HepG2 (cell line): ENCODE results near the gene SPTSSA. TPM values are rescaled to one million over a fixed set of nuclear protein-coding genes. Genes with fewer than 3 reads are reported as not detected.
A peak's percentile ranks its signal among the peaks of the same experiment; 100 is the strongest.

ENCODE experiments used
- BRD4 ChIP-seq: sonication (generic); formaldehyde crosslinking; IDR thresholded peaks from 2 replicates; pipeline ENCODE4 v1.4.0; 2020; ENCODE audit warnings: missing genetic modification reagents
- HDAC2 ChIP-seq: sonication (generic); formaldehyde crosslinking; IDR thresholded peaks from 2 replicates; pipeline ENCODE4 v1.4.0; 2020; ENCODE audit warnings: missing genetic modification reagents
- HMG20A ChIP-seq: IDR thresholded peaks from 2 replicates; pipeline ENCODE4 v1.6.1; 2016; ENCODE audit warnings: borderline replicate concordance
- HMGA1 ChIP-seq: sonication (generic); formaldehyde crosslinking; conservative IDR thresholded peaks from 2 replicates; pipeline ENCODE4 v1.4.0; 2020; ENCODE audit warnings: missing genetic modification reagents
- KDM3A ChIP-seq: IDR thresholded peaks from 2 replicates; pipeline ENCODE4 v1.6.1; 2018; ENCODE audit warnings: low read depth, missing compliant biosample characterization
- MEIS2 ChIP-seq: sonication (generic); formaldehyde crosslinking; IDR thresholded peaks from 2 replicates; pipeline ENCODE4 v1.9.0; 2021; ENCODE audit warnings: mild to moderate bottlenecking, missing genetic modification reagents
- MIXL1 ChIP-seq: IDR thresholded peaks from 2 replicates; pipeline ENCODE4 v1.6.1; 2016
- RXRB ChIP-seq: IDR thresholded peaks from 2 replicates; pipeline ENCODE4 v1.6.1; 2016; ENCODE audit warnings: borderline replicate concordance, missing genetic modification reagents, missing compliant biosample characterization
- SALL2 ChIP-seq: sonication (generic); formaldehyde crosslinking; IDR thresholded peaks from 2 replicates; pipeline ENCODE4 v1.8.1; 2023; ENCODE audit warnings: mild to moderate bottlenecking, missing genetic modification reagents, inconsistent platforms
- SMAD3 ChIP-seq: sonication (generic); formaldehyde crosslinking; IDR thresholded peaks from 2 replicates; pipeline ENCODE4 v1.4.0; 2020; ENCODE audit warnings: missing genetic modification reagents
- STAG1 ChIP-seq: sonication (generic); formaldehyde crosslinking; IDR thresholded peaks from 2 replicates; pipeline ENCODE4 v1.4.0; 2020; ENCODE audit warnings: missing genetic modification reagents
- TMF1 ChIP-seq: sonication (generic); formaldehyde crosslinking; IDR thresholded peaks from 2 replicates; pipeline ENCODE4 v1.8.1; 2022; ENCODE audit warnings: low read depth, missing genetic modification reagents
- ZBTB21 ChIP-seq: sonication (generic); formaldehyde crosslinking; IDR thresholded peaks from 2 replicates; pipeline ENCODE4 v1.4.0; 2020; ENCODE audit warnings: missing genetic modification reagents
- ZNF230 ChIP-seq: sonication (generic); formaldehyde crosslinking; IDR thresholded peaks from 2 replicates; pipeline ENCODE4 v1.4.0; 2020; ENCODE audit warnings: mild to moderate bottlenecking, missing genetic modification reagents
- ZNF251 ChIP-seq: sonication (generic); formaldehyde crosslinking; IDR thresholded peaks from 2 replicates; pipeline ENCODE4 v1.9.0; 2021; ENCODE audit warnings: mild to moderate bottlenecking, missing genetic modification reagents
- ZNF484 ChIP-seq: sonication (generic); formaldehyde crosslinking; IDR thresholded peaks from 2 replicates; pipeline ENCODE4 v1.5.1; 2020; ENCODE audit warnings: mild to moderate bottlenecking, low read depth, missing genetic modification reagents, borderline replicate concordance
- ZNF788 ChIP-seq: sonication (generic); formaldehyde crosslinking; IDR thresholded peaks from 2 replicates; pipeline ENCODE4 v1.5.0; 2020; ENCODE audit warnings: mild to moderate bottlenecking, missing genetic modification reagents, borderline replicate concordance
- ZNF816 ChIP-seq: sonication (generic); formaldehyde crosslinking; IDR thresholded peaks from 2 replicates; pipeline ENCODE4 v1.8.0; 2022; ENCODE audit warnings: missing genetic modification reagents, mild to moderate bottlenecking, borderline replicate concordance
- ZSCAN21 ChIP-seq: sonication (generic); formaldehyde crosslinking; IDR thresholded peaks from 2 replicates; pipeline ENCODE4 v1.8.0; 2022; ENCODE audit warnings: mild to moderate bottlenecking, missing genetic modification reagents, moderate library complexity, borderline replicate concordance
- ZSCAN31 ChIP-seq: sonication (generic); formaldehyde crosslinking; IDR thresholded peaks from 2 replicates; pipeline ENCODE4 v1.5.0; 2020; ENCODE audit warnings: low read depth, mild to moderate bottlenecking, missing genetic modification reagents
- polyA plus RNA-seq, 8 experiments: library from polyadenylated mRNA; depleted of rRNA in 3 of 8; stranded (reverse) in 7 of 8; unstranded in 1 of 8; fragments of >200 nt; fragmentation: Illumina TruSeq in 4 of 8; extraction: Trizol in 4 of 8; gene quantifications; 2 replicates each; pipeline versions ENCODE4 v1.2.1 to v1.2.3, GENCODE V29; 2011 to 2016; ENCODE audit warnings: low read depth in 4 of 8, missing spikeins in 1 of 8, mixed read lengths in 1 of 8; ENCODE audit not compliant: insufficient read depth in 1 of 8
- total RNA-seq, 5 experiments: library from RNA; depleted of rRNA; stranded (reverse); fragments of >200 nt; fragmentation: Illumina TruSeq; extraction: Trizol; gene quantifications; 2 replicates each; pipeline ENCODE4 v1.2.3, GENCODE V29; 2016; ENCODE audit warnings: low read depth in 1 of 5
- TF ChIP-seq, protein P1 (sequence below): sonication (generic); formaldehyde crosslinking; IDR thresholded peaks from 2 replicates; pipeline ENCODE4 v1.5.0; 2020; ENCODE audit warnings: mild to moderate bottlenecking, missing genetic modification reagents, moderate library complexity
- TF ChIP-seq, protein P2 (sequence below): IDR thresholded peaks from 2 replicates; pipeline ENCODE4 v1.6.1; 2018; ENCODE audit warnings: missing genetic modification reagents, mild to moderate bottlenecking, missing compliant biosample characterization
- TF ChIP-seq, protein P3 (sequence below): sonication (generic); formaldehyde crosslinking; IDR thresholded peaks from 2 replicates; pipeline ENCODE4 v1.5.0; 2020; ENCODE audit warnings: missing genetic modification reagents
- TF ChIP-seq, protein P4 (sequence below): sonication (generic); formaldehyde crosslinking; IDR thresholded peaks from 2 replicates; pipeline ENCODE4 v1.4.0; 2020; ENCODE audit warnings: missing genetic modification reagents, mild to moderate bottlenecking, borderline replicate concordance

Gene SPTSSA
- total and polyA plus RNA-seq, 2 of the 13 experiments (the other 11 are each of a cell fraction or from before 2014, with no cell fraction given), result 19.1 to 86.1 TPM

DNA sequence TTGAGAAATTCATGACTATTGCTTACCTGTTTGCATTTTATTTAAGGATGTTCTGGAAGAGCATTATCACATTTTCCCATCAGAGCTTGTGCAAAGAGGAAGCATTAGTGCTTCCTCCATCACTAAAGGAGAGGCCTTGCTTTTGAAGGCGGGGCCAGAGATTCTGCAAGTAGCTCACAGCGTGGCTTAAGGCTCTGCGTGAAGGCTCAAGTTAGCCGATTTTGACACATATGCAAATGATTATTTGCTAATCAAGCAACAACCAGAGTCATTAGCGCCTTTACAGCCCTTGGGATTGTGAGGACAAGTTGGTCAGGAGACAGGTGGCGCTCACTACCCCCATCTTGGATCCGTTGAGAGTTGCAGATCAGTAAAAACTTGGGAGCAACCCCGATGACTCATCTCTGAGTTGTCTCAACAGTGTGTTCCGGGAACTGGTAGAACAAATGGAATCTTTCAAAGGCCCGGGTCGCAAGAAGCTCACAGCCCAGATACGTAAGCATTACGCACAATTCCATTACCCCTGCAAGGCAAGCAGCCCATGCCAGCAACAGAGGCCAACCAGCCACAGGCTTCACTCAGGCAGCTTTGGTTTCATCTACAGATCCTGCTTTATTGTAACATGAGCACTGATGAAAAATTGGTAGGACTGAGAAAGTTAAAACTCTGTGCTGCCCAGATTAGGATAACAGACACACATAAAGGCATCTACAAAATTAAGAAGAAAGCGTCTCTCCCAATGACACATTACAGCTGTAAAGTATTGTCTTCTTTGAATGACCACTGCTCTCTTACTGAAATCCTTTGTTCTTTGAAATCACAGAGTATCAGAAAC lies 34.9 kb upstream of the SPTSSA start (continued):
- TF ChIP-seq ZSCAN31 (CRISPR knock-in tag) (0 out of 2 replicates have a peak, but pooled peaks have one; percentile 54), ZSCAN21 (CRISPR knock-in tag) (peak; percentile 69), ZBTB21 (peak; percentile 95), RXRB (CRISPR knock-in tag) (peak; percentile 87), KDM3A (0 out of 2 replicates have a peak, but pooled peaks have one; percentile 54), HDAC2 (CRISPR knock-in tag) (peak; percentile 87), ZNF484 (CRISPR knock-in tag) (no peak), HMGA1 (CRISPR knock-in tag) (no peak; the same call in 1 of the 2 replicates), ZNF816 (CRISPR knock-in tag) (0 out of 2 replicates have a peak, but pooled peaks have one; percentile 14), ZNF788 (CRISPR knock-in tag) (peak; percentile 49; the same call in 1 of the 2 replicates), MEIS2 (CRISPR knock-in tag) (peak; percentile 69; the same call in 1 of the 2 replicates), ZNF251 (no peak; the same call in 1 of the 2 replicates), ZNF230 (CRISPR knock-in tag) (no peak; the same call in 1 of the 2 replicates), BRD4 (CRISPR knock-in tag) (0 out of 2 replicates have a peak, but pooled peaks have one; percentile 1), TMF1 (CRISPR knock-in tag) (peak; percentile 32; the same call in 1 of the 2 replicates), HMG20A (CRISPR knock-in tag) (peak; percentile 81), MIXL1 (CRISPR knock-in tag) (peak; percentile 53; the same call in 1 of the 2 replicates), SALL2 (CRISPR knock-in tag) (no peak), STAG1 (CRISPR knock-in tag) (peak; percentile 63), SMAD3 (CRISPR knock-in tag) (peak; percentile 98)
- TF ChIP-seq, protein P1, sequence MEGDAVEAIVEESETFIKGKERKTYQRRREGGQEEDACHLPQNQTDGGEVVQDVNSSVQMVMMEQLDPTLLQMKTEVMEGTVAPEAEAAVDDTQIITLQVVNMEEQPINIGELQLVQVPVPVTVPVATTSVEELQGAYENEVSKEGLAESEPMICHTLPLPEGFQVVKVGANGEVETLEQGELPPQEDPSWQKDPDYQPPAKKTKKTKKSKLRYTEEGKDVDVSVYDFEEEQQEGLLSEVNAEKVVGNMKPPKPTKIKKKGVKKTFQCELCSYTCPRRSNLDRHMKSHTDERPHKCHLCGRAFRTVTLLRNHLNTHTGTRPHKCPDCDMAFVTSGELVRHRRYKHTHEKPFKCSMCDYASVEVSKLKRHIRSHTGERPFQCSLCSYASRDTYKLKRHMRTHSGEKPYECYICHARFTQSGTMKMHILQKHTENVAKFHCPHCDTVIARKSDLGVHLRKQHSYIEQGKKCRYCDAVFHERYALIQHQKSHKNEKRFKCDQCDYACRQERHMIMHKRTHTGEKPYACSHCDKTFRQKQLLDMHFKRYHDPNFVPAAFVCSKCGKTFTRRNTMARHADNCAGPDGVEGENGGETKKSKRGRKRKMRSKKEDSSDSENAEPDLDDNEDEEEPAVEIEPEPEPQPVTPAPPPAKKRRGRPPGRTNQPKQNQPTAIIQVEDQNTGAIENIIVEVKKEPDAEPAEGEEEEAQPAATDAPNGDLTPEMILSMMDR, result peak; percentile 80
- TF ChIP-seq, protein P2, sequence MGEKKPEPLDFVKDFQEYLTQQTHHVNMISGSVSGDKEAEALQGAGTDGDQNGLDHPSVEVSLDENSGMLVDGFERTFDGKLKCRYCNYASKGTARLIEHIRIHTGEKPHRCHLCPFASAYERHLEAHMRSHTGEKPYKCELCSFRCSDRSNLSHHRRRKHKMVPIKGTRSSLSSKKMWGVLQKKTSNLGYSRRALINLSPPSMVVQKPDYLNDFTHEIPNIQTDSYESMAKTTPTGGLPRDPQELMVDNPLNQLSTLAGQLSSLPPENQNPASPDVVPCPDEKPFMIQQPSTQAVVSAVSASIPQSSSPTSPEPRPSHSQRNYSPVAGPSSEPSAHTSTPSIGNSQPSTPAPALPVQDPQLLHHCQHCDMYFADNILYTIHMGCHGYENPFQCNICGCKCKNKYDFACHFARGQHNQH, result peak; percentile 84
- TF ChIP-seq, protein P3, sequence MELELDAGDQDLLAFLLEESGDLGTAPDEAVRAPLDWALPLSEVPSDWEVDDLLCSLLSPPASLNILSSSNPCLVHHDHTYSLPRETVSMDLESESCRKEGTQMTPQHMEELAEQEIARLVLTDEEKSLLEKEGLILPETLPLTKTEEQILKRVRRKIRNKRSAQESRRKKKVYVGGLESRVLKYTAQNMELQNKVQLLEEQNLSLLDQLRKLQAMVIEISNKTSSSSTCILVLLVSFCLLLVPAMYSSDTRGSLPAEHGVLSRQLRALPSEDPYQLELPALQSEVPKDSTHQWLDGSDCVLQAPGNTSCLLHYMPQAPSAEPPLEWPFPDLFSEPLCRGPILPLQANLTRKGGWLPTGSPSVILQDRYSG (CRISPR knock-in tag), result no peak
- TF ChIP-seq, protein P4, sequence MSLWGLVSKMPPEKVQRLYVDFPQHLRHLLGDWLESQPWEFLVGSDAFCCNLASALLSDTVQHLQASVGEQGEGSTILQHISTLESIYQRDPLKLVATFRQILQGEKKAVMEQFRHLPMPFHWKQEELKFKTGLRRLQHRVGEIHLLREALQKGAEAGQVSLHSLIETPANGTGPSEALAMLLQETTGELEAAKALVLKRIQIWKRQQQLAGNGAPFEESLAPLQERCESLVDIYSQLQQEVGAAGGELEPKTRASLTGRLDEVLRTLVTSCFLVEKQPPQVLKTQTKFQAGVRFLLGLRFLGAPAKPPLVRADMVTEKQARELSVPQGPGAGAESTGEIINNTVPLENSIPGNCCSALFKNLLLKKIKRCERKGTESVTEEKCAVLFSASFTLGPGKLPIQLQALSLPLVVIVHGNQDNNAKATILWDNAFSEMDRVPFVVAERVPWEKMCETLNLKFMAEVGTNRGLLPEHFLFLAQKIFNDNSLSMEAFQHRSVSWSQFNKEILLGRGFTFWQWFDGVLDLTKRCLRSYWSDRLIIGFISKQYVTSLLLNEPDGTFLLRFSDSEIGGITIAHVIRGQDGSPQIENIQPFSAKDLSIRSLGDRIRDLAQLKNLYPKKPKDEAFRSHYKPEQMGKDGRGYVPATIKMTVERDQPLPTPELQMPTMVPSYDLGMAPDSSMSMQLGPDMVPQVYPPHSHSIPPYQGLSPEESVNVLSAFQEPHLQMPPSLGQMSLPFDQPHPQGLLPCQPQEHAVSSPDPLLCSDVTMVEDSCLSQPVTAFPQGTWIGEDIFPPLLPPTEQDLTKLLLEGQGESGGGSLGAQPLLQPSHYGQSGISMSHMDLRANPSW (CRISPR knock-in tag), result no peak
